GM21786 (cell line): ENCODE data around the gene CDH26.
A peak's percentile ranks its signal among the peaks of the same experiment; 100 is the strongest.

ENCODE experiments used
- ATAC-seq: cut with Tn5 transposase; IDR thresholded peaks from one replicate; pipeline ENCODE4 v1.9.1; 2021; ENCODE audit not compliant: unreplicated experiment

CDH26 gene

DNA sequence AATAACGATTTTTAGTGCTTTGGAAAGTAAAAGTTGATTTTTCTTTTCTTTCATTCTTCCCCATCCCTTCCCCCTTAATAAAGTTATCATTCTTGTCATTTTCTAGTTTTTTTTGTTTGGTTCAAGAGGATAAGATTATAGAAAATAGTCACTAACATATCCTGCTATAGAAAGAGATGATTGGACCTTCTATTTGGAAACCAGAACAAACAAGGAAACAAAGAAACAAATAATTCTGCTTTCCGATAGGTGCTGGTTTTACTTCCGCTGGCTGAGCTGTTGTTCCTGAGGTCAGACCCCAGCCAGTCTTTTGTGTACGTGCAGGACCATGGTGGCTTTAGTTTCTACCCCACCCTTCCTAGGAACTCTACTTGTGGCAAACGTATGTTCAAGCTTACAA is at the start of gene CDH26:
CDH26 (plus strand) TSS at position 301 of the 400 bp plus-strand sequence. CDS start 304 bp downstream, outside the sequence.
- no peak for ATAC-seq

DNA sequence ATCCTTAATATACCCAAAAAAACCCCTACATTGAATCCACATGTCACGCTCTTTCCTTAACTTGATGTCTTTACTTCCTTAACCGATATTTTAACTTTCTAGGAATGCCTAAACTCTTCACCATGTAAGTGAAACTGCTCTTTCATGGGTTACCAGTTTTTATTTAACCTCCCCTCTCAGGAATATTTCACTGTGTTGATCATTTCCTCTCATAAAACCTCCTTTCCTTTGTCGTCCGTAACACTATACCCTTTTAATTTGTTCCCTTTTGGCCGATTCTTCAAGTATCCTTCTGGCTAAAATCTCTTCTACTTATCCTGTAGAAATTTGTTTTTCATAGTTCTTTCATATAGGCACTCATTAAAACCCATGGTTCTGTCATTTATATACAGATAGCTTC is 49.4 kb upstream of the CDH26 start:
- no peak for ATAC-seq

DNA sequence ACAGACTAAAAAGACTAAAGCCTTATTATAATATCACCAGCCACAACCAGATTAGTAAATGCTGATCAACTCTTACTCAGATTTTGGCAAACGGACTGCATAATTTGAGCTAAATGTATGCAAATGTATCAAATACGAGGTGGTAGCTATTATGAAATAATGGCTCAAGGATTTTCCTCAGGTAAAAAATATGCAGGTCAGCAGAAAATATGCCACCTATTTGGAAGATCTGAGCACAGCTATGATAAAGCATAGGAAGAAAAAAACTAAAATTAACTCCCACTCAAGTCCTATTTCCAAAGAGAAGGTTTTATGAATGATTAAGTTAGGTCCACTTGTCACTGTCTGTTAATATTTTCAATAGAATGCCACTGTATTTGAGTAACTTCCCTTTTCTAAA is 47.2 kb upstream of the CDH26 start:
- ATAC-seq: no peak

DNA sequence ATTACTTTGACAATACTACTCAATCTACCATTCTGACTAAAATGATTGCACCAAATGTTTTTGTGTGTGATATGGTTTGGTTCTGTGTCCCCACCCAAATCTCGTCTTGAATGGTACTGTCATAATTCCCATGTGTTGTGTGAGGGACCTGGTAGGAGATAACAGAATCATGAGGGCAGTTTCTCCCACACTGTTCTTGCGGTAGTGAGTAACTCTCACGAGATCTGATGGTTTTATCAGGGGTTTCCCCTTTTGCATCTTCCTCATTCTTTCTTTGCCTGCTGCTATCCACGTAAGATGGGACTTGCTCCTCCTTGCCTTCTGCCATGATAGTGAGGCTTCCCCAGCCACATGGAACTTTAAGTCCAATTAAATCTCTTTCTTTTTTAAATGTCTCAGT is 45.6 kb upstream of the CDH26 start:
- no peak for ATAC-seq

DNA sequence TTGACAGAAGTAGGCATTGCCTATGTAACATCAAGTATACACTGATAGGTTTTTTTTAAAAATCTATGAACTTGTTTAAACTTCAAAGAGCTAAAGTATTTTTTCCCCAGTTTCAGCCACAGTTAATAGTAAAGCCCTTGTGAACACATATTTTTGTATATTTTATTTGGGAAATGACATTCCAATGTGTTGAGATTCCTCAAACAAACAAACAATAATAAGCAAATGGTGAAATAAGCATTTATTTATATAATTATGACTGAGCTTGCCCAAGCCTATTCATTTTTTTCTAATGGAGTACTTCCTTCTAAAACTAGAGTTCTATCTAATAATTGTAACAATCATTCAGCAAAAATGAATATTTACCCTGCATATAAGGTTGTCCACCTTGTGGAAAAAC is 37.3 kb upstream of the CDH26 start:
- ATAC-seq: no peak

DNA sequence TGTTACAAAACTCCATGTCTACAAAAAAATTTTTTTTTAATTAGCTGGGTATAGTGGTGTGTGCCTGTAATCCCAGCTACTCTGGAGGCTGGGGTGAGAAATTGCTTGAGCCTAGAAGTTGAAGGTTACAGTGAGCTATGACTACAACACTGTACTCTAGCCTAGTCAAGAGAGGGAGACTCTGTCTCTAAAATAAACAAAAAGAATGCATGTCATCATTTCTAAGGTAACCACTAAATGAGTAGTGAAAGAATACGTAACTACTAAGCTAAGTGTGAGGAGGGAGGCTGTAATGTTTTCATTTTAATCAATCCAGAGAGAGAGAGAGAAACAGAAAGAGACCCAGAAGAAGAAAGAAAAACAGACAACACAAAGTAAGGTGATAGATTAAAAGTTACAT is 34.7 kb upstream of the CDH26 start:
- no peak for ATAC-seq

DNA sequence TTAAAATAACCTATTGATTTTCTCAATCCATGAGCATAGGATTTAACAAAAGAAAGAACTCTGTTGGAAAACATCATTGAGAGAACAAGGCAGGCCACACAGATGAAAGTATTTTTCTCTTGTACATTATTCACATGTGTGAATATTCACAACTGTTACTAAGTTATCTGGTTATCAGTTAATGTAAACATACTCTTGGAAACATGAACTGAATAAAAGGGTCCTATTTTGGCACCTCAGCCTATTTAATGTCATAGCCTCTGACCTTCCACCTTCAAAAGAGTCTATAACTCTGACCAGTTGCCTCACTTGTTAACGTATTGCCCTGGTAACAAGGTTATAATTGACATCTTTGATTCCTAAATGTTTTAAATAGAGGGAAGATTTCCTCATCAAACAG is 32.9 kb upstream of the CDH26 start:
- no peak for ATAC-seq

DNA sequence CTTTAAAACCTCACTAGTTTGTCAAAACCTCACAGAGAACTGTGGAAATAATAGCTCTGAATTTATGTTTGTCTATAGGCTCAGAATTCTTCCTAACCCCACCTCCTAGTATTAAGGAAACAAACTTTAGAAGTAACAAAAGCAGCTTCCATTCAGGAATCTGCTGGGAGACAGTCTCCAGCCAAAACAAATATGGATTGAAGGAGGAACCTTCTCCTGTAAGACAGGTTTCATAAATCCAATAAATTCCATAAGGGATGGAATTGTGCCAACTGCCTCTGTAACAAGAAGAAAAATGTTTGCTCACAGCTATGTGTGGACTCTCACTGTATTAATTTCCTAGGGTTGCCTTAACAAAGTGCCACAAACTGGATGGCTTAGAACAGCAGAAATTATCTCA is 32.3 kb upstream of the CDH26 start:
- no peak for ATAC-seq

DNA sequence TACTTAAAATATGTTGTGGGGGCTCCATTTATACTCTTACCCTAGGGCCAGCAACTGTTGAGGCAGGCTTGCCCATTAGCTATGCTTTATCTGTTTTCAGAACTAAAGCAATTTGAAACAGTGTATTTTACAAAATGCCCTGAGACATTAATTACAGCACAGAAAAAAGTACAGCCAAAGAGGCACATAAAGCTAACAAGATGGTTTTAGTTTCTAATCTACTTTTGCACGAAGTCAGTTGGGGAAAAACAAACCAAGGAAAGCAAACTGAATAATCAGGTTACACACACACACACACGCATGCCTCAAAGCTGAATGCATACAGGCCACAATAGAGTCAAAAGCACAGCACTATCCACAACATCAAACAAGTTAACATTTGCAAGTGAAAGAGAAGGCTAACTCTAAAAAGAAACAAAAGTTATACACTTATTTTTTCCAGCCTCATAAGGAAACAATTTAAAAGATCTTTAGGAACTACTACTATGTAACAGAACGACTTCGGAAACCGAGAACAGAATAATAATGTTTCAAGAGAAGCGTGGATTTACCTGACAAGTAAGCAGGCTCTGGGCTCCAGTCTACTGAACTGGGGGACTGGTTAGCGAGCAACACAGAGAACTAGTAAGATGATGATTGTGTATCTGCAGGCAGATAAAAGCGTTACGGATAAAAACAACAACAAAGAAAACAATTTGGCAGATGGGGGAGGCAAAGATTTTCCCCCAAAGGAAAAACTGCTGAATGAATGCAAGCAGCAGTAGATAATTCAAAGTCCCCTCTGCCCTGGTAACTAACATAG is 26.5 kb upstream of the CDH26 start:
- no peak for ATAC-seq

DNA sequence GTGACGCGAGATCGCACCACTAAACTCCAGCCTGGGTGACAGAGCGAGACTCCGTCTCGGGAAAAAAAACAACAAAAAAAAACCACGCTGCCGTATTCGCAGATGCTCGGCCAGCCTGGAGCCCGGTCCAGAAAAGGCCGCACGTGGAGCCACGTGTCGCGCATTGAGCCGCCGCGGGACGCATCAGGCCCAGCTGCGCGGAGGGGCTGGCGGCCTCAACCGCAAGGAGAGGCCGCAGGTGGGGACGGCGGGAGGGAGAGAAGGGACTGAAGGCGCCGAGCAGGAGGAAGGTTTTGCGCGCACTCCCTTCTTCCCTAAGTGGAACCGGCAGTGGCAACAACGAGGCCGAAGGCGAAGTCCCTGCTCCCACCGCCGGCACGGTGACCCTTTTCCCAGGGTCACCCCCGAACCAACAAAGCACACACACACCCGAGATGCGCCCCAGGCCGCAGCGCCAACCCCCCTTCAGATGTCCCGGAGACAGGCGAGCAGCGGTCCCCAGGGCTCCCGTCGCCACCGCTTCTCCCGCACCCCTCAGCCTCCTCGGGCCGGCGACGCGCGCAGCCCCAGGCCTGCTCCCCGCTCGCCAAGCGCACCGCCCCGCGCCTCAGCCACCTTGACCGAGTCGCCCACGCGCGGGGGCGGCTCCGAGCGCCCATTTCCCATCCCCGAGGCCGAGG is 25.5 kb upstream of the CDH26 start:
- ATAC-seq: no peak

DNA sequence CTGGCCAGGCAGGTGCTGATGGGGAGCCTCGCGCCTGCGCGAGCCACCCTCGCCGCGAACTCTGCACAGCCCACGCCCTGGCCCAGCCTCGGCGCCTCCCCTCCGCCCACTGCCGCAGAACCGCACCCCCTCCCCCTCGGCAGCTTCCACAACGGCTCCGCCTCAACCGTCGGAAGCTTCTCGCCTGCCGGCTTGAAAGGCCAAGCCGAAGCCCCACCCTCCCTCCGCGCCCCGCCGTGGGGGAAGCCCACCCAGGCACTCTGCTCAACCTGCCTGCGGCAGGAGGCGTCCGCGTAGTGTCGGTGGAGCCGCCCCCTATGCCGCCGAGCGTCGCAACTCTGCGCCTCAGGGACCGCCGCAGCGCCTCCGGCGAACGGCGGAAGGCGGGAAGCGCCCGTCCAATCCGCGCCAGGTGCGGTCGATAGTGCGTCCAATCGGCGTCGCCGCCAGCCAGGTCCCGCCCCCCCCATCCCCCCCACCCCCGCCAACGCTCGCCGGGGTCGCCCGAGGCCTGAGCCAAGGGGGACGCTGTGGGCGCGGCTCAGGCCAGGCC is 24.9 kb upstream of the CDH26 start, which contains the start of gene SYCP2:
SYCP2 (minus strand) TSS at position 342 of the 553 bp plus-strand sequence. CDS start 11,224 bp downstream, outside the sequence.
- no peak for ATAC-seq

DNA sequence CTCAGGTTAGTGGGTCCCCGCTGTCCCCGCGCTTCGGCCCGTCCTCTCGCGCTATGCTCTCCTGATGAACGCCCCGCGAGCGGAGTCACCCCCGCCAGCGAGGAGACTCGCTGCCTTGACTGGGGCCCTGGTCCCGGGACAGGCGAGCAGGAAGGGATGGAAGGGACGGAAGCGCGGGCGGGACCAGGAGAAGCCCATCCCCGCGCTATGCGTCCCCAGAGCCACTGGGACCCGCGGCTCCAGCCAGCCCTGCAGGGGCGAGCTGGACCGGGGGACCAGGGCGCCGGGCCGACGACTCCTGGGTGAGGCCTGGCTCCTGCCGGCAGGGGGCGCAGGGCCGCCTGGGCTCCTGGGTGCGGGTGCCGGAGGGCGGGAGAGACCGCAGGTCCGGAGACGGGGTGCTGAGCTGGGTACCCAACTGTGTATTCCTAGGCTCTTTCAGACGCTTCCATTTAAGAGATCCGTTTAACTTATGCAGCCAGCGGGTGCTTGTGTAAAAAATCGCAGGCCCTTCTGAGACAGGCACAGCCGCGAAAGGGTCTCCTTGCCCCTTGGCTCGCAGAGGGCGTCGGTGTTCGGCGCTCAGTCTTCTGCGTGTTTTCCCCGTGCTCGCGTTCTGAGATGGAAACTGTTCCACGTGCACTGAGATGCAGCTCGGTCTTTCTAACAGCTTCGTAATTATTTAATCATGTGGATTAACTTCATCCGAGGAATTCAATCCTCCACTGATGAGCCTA is 24.2 kb upstream of the CDH26 start:
- ATAC-seq: peak; percentile 77

DNA sequence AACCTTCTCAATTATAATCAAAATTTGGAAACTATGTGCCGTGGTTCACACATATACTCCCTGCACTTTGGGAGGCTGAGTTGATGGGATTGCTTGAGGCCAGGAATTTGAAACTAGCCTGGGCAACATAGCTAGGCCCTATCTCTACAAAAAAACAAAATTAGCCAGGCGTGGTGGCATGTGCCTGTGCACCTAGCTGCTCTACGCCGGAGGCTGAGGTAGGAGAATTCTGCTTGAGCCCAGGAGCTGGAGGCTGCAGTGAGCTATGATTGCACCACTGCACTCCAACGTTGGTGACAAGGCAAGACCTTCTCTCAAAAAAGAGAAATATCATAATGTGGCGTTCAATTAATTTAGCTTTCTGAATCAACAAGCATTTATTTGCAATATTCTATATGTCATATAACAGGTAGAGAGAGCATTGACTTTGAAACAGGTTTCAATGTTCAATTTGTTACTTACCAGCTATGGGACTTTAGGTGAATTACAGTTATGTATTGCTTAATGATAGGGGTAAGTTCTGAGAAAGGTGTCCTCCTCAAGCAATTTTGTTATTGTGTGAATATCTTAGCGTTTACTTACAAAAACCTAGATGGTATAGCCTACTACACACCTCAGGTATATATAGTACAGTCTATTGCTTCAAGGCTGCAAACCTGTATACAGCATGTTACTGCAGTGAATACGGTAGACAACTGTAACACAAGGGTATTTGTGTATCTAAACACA is 22.6 kb upstream of the CDH26 start:
- ATAC-seq: no peak

DNA sequence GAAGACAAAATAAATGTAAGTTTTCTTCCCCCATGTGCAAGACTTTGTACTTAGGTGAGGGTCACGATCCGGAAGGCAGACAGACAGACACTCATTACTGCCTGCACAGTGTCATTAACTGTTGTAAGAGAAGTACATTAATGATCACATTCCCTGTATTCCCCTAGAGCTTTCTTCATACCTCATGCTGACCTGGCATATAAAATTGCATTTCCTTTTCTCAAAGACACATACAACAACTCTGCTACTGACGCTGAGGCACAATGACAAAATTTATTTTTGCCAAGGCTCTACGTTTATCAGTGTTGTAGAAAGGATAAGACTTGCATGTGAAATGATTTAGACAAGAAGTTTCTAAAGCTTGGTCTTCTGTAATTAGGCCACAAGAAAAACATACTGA is 21.8 kb upstream of the CDH26 start:
- no peak for ATAC-seq

DNA sequence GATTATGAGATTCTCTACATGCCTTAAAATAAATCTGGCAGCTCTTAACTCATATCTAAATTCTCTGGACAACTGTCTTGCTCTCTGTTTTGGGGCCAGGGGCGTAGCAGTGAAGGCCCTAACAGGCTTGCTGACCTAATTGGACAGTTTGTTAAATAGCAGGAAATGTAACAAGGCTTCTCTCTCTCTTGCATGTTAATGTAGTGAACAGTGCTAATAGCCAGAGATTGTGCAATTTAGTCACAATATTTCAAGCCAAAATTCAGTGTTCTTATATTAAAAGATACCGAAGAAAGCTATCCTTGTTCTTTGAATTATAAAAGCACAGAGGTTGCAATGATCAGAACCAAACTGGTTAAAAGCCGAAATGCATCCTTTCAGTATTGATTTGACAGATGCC is 21.1 kb upstream of the CDH26 start:
- ATAC-seq: no peak

DNA sequence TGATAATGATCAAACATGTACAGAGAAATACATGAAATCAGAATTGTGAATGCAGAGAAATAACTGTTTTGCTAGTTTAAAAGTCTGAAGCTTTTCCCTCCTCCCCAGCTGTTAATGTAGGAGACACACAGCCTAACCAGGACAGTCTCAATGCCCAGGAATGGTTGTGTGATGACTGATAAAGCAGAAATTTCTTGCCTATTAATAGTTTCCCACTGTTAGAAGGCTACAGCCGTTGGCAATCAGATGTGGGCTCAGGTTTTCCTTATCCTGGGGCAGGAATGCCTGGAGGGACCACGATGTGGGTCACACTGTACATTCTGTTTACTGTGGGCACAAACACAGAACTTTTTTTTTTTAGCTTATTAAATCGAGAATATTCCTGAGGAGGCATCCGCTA is 20.0 kb upstream of the CDH26 start:
- ATAC-seq: no peak

DNA sequence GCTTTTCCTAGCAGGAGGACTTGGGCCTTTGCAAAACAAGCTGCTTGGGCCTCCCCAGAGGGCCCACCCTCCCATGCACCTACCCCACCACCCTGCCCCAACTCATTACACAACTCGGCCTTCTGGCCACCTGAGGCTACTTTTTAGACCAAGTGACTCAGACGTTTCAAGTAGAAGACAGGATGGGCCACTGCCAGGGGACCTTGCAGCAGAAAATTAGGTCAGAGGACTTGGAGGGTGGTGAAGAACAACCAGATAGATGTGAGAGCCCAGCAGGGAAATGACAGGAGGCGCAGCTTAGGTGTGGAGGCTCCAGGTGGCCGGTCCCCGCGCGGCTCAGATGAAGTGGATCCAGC is 19.5 kb upstream of the CDH26 start:
- no peak for ATAC-seq

DNA sequence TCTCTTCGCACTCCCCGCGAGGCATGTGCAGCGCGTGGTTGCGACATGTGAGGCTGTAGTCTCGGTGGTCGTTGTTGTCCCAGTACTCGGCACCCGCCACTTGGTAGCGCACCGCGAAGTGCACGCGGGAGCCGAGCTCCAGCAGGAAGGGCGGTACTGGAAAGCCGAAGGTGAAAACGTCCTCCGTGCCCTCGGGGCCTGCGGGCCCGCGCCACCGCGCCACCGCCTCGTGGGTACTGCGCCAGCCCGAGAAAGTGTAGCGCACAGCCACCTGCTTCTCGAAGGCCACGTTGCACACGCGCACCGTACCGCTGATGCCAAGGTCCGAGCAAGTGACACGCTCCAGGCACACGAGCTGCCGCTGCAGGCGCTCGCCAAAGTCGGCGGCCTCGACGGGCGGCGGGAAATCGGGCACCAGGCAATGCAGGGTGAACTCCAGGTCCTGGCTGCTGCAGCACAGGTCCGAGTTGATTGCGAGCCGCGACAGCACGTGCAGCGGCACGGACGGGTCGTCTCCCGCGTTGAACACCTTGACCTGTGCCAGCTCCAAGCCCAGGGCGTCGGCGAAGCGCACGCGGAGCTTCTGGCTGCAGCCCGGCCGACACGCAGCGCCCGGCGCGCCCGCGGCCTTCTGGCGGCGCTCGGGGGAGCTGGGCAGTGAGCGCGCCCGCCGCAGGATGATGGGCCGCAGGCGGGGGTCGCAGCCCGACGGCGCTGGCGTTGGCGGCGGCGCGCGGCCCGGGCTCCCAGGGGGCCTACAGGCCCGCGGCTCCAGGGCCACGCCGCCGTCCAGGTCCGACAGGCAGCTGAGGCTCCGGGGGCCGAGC is 19.0 kb upstream of the CDH26 start:
- peak; percentile 19 for ATAC-seq

DNA sequence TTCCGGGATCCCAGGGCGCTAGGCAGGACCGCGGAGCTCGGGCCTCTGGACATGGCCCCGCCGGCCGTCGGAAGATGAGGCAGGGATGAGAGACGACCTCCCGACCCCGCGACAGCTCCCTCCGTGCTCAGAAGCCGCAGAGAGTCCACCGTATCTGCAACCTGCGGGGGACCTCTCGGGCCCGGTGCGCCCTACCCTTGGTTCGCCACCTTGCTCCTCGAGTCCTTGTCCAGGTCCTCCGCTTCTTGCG is 18.4 kb upstream of the CDH26 start:
- ATAC-seq: peak; percentile 22
